Motor neuron (in vitro differentiated cells): ENCODE results near the gene GMPPB. TPM values are rescaled to one million over a fixed set of nuclear protein-coding genes. Genes with fewer than 3 reads are reported as not detected.

Source experiments
- ATAC-seq, 8 experiments: fragments of 200-7000 bp; cut with Tn5 transposase; replicated peaks in 6 of 8; 2 replicates each; pipeline ENCODE4 v1.8.0; 2021; ENCODE audit warnings: mild to moderate bottlenecking in 8 of 8, moderate library complexity in 8 of 8
- H3K27ac ChIP-seq, 2 donors: fragments of 250-450 bp; sonication (Bioruptor Pico); 2 replicates each; pipeline ENCODE4 v1.9.0; 2021; ENCODE audit warnings: antibody characterized with exemption in 2 of 2, mild to moderate bottlenecking in 2 of 2, moderate library complexity in 1 of 2
- H3K4me1 ChIP-seq, 2 donors: fragments of 250-450 bp; sonication (Bioruptor Pico); replicated peaks in 1 of 2; 2 replicates each; pipeline ENCODE4 v1.6.1; 2021; ENCODE audit warnings: antibody characterized with exemption in 2 of 2, mild to moderate bottlenecking in 2 of 2, moderate library complexity in 1 of 2
- H3K4me3 ChIP-seq, 5 donors: fragments of 250-450 bp; sonication (Bioruptor Pico); 2 replicates each; pipeline ENCODE4 v1.9.0; 2021; ENCODE audit warnings: antibody characterized with exemption in 5 of 5, mild to moderate bottlenecking in 5 of 5, moderate library complexity in 4 of 5
- WGBS, 10 experiments: fragments of 450-650 bp; shearing (Covaris generic); methylation state at CpG; one replicate each; pipeline ENCODE4 v1.0.0; 2022; 5-methylcytosine and 5-hydroxymethylcytosine counted together
- in situ Hi-C, 9 experiments: fragments of 400-800 bp; cut with MboI; loops; one replicate each; pipeline ENCODE4 v1.15.0; 2021; ENCODE audit warnings: low sequenced_read_pairs in 9 of 9, low pct_unique_long_range_greater_than_20kb in 2 of 9; ENCODE audit not compliant: unreplicated experiment in 9 of 9
- total RNA-seq, 8 experiments: library from RNA; unstranded; fragments of 300-600 nt; gene quantifications; 2 replicates each; pipeline versions ENCODE4 v1.2.3 to v1.2.4, GENCODE V29; 2022

Gene GMPPB
- total RNA-seq, 8 experiments from 2014 or later = 11.4 to 21.3 (median 16.2) TPM

DNA sequence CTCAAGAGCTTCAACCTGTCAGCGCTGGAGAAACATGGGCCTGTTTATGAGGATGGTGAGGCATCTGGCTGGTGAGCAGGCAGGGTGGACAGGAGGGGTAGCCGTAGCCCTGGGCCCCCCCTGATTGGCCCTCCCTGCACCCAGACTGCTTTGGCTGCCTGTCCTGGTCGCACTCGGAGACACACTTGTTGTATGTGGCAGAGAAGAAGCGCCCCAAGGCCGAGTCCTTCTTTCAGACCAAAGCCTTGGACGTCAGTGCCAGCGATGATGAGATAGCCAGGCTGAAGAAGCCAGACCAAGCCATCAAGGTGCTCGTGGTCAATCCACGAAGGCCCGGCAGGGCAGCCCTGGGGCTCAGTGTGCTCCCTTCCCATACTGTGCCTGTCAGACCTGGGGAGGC lies 47.8 kb downstream of the GMPPB start:
- ATAC-seq = no peak
- no peak overlapping the region for H3K4me3 ChIP-seq
- peaks cover 6 to 7% of the 10 kb centered on the region in 2 donors for H3K4me1 ChIP-seq
- 78 to 100% (median 92%) methylated on average over 1 to 10 of the region's 11 CpGs; no CpG with 5 or more reads in 6 of the 10 experiments for WGBS, 10 experiments
- in situ Hi-C loops = loop anchor here in 2 of 9 experiments (10.0 kb wide), 1 partner anchor 131 kb away; no protein-coding TSS in a partner anchor
- no peak overlapping the region for H3K27ac ChIP-seq

- peak overlapping the region; percentile 60 to 95 (median 82) for H3K4me3 ChIP-seq
- no CpG with 5 or more reads among the region's 34 CpGs for WGBS, 10 experiments
- H3K27ac ChIP-seq = peak overlapping the region; percentile 92 to 94
- ATAC-seq = peak; percentile 21 to 42 (median 34)
- in situ Hi-C loops = loop anchor here in 2 of 9 experiments (10.0 kb wide), 1 partner anchor 130 kb away; no protein-coding TSS in a partner anchor
- H3K4me1 ChIP-seq = peaks cover 6 to 7% of the 10 kb centered on the region in 2 donors
Measured at GRCh38 chr3:49674497-49674983, 49.2 kb downstream of the GMPPB start.

DNA sequence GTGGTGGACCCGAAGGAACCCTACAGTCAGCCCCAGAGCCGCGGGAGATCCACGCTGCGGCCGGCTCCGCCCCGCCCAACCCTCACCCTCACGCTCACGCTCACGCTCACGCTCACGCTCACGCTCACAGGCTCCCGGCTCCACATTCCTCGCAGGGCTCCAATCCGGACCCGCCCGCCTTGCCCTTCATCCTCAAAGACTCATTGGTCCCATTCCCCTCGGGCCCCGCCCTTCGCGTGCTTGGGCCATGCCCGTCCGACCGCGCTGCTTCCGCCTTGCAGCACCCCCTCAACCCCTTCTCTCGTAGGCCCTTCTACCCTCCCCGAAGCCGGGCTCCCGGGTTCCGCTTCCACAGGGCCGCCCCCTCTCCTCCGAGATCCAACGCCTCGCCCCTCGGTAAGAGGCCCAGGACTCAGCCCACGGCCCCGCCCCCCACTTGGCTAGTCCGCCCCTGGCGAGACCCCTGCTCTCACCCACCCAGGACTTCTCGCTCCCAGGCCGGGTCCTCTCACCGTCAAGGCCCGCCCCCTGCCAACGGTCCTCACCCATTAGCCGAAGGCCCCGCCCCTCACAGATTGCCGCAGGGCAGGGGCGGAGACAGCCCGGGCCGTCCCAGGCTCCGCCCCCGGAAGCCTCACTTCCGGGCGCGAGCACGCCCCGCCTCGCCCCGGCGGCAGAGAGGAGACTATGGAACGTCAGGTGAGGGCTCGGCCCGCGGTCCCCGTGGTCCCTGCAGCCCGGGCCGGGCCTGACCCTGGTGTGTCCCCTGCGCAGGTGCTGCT lies 49.8 kb downstream of the GMPPB start, which contains the start of gene APEH:
Gene APEH, plus strand, starts transcription at position 637 of the 782 bp plus-strand sequence. Its CDS starts 51 bp downstream, at position 688.
- in situ Hi-C loops = loop anchor here in 2 of 9 experiments (10.0 kb wide), 1 partner anchor 129 kb away; no protein-coding TSS in a partner anchor
- WGBS, 10 experiments = 0% methylated on average over 4 to 5 of the region's 71 CpGs; no CpG with 5 or more reads in 8 of the 10 experiments

GRCh38 chr3:49673121-49673714 lies 50.5 kb downstream of the GMPPB start:
- peak overlapping the region; percentile 92 to 94 for H3K27ac ChIP-seq
- WGBS, 10 experiments = 0 to 100% (median 93%) methylated on average over 1 to 2 of the region's 17 CpGs; no CpG with 5 or more reads in 7 of the 10 experiments
- H3K4me3 ChIP-seq = peak overlapping the region; percentile 60 to 95 (median 82)
- in situ Hi-C loops = loop anchor here in 2 of 9 experiments (10.0 kb wide), 1 partner anchor 128 kb away; no protein-coding TSS in a partner anchor
- peaks cover 6 to 7% of the 10 kb centered on the region in 2 donors for H3K4me1 ChIP-seq
- ATAC-seq = no peak

More for the DNA sequence above, 49.8 kb downstream of the GMPPB start, which contains the start of gene APEH:
- peak; percentile 87 to 92 (median 88) for ATAC-seq
- peak within 1 kb of the TSS; percentile 92 to 94 for H3K27ac ChIP-seq
- H3K4me3 ChIP-seq = peak within 1 kb of the TSS; percentile 60 to 95 (median 82)
- peaks cover 6 to 7% of the 10 kb centered on the region in 2 donors for H3K4me1 ChIP-seq

DNA sequence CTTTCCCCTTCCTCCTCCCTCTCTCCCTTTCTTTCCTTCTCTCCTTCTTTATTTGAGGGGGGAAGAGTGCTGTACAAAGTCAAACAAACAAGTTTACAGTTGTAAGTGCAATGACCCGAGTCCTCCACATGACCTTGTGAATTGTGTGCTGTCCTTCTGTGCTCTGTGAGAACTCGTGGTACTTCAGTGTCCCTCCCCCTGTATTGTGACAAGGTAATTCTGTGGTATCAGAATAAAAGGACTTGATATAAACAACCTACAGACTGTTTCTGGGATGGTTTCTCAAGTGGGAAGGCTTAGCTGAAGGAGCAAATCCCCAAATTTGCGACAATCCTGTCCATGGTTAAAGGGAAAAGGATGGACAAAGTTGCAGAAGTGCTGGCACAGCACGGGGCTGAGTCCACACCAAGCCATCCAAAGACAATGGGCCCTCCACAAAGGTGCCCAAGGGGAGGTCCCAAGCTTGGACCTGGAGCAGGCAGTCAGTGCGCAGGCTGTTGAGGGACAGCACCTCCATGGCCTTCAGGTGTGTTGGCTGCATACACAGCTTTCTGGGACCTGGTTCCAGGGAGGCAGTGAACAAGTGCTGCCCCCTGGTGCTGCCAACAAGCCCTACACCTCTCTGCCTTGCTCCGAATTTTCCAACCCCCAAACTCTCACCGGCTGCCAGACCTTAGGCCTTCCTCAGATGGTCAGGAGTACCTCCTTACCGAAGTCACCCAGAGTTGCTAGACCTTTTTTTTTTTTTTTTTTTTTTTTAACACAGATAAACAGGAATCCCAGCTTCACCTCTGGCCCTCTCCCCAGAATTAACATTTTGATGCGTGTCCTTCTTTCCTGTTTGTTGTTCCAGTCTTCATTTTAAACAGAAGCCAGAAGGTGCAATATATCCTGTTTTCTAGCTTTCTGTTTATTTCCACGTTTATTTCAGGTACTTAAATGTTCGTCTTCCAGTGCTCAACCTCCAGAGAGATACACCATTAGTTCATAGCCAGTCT lies 52.2 kb downstream of the GMPPB start:
- Histone ChIP-seq H3K27ac (no peak overlapping the region), H3K4me1 (peaks cover 6 to 7% of the 10 kb centered on the region in 2 donors), H3K4me3 (no peak overlapping the region)
- WGBS, 10 experiments = 0 to 55% (median 27%) methylated on average over 3 to 11 of the region's 11 CpGs
- in situ Hi-C loops = loop anchor here in 2 of 9 experiments (10.0 kb wide), 1 partner anchor 127 kb away; no protein-coding TSS in a partner anchor
- no peak for ATAC-seq

DNA sequence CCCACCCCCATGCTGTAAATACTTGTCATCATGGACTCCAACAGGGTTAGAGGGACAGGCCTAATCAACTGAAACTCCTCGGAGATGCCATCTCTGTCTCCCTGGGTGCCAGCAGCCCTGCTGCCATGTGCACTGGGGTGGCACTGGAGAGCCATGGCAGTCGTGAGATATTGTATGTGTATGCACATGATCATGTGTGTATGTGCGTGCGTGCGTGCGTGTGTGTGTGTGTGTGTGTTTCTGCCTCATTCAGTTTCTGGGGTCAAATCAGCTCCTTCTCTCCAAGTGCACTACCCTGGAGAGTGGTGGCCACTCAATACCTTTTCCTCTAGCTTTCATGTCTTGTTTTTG lies 52.8 kb downstream of the GMPPB start:
- in situ Hi-C loops = loop anchor here in 2 of 9 experiments (10.0 kb wide), 1 partner anchor 126 kb away; no protein-coding TSS in a partner anchor
- WGBS, 10 experiments = 71 to 100% (median 90%) methylated on average over 1 to 6 of the region's 6 CpGs; no CpG with 5 or more reads in 6 of the 10 experiments
- H3K4me3 ChIP-seq = no peak overlapping the region
- no peak overlapping the region for H3K27ac ChIP-seq
- H3K4me1 ChIP-seq = peaks cover 6 to 7% of the 10 kb centered on the region in 2 donors
- ATAC-seq = no peak

Other genes starting within 250 kb of the GMPPB start
- gene BSN, start 169.5 kb downstream of the GMPPB start, total RNA-seq = 10 to 100 TPM in 1 of 8 experiments, 1 to 10 TPM in 6, under 1 TPM in 1; 0.31 to 12.6 (median 6.9) TPM
- gene APEH, start 49.6 kb downstream of the GMPPB start, total RNA-seq = 100 to 1,000 TPM in 3 of 8 experiments, 10 to 100 TPM in 5; 52.8 to 143 (median 75.2) TPM
- gene MST1, start 34.5 kb downstream of the GMPPB start, total RNA-seq = 10 to 100 TPM in 7 of 8 experiments, 1 to 10 TPM in 1; 7.7 to 59.9 (median 26.0) TPM
- gene RNF123, start 34.4 kb downstream of the GMPPB start, total RNA-seq = 10 to 100 TPM; 10.9 to 41.8 (median 16.2) TPM
- 1 to 10 TPM in 6 of 8 experiments, under 1 TPM in 1, not detected in 1; 0.82 to 3.8 (median 2.3) TPM for gene AMIGO3, start 4.3 kb downstream of the GMPPB start, total RNA-seq
- 10 to 100 TPM; 25.2 to 43.5 (median 29.7) TPM for gene IP6K1, start 62.6 kb upstream of the GMPPB start, total RNA-seq
- under 1 TPM in 3 of 8 experiments, not detected in 5; 0.14 to 0.71 (median 0.57) TPM for gene CDHR4, start 75.9 kb upstream of the GMPPB start, total RNA-seq
- gene INKA1, start 79.3 kb upstream of the GMPPB start, total RNA-seq = 1 to 10 TPM in 7 of 8 experiments, under 1 TPM in 1; 0.81 to 3.5 (median 2.3) TPM
- 10 to 100 TPM in 4 of 8 experiments, 1 to 10 TPM in 3, under 1 TPM in 1; 0.96 to 46.3 (median 11.0) TPM for gene UBA7, start 90.0 kb upstream of the GMPPB start, total RNA-seq
- gene TRAIP, start 132.6 kb upstream of the GMPPB start, total RNA-seq = 10 to 100 TPM in 2 of 8 experiments, 1 to 10 TPM in 5, under 1 TPM in 1; 0.66 to 15.3 (median 3.7) TPM
- 10 to 100 TPM in 5 of 8 experiments, 1 to 10 TPM in 2, under 1 TPM in 1; 0.20 to 85.3 (median 24.5) TPM for gene CAMKV, start 146.0 kb upstream of the GMPPB start, total RNA-seq
- 1 to 10 TPM in 2 of 8 experiments, under 1 TPM in 6; 0.27 to 1.3 (median 0.56) TPM for gene MST1R, start 179.9 kb upstream of the GMPPB start, total RNA-seq
- 10 to 100 TPM in 6 of 8 experiments, 1 to 10 TPM in 2; 9.1 to 12.4 (median 11.6) TPM for gene MON1A, start 205.9 kb upstream of the GMPPB start, total RNA-seq
- 100 to 1,000 TPM in 2 of 8 experiments, 10 to 100 TPM in 6; 52.4 to 193 (median 65.5) TPM for gene RBM6, start 216.2 kb upstream of the GMPPB start, total RNA-seq